Mononuclear cell (primary cell): ENCODE results near the gene MAJIN. TPM values are rescaled to one million over a fixed set of nuclear protein-coding genes. Genes with fewer than 3 reads are reported as not detected.

ENCODE experiments used
- total RNA-seq: library from RNA; depleted of rRNA; stranded (reverse); fragments of >200 nt; gene quantifications from one replicate; pipeline ENCODE4 v1.2.3, GENCODE V29; 2012

MAJIN gene
- total RNA-seq, 1 donor, result not detected

Other genes with a start within 250 kb of the MAJIN start
- 0.73 TPM for gene NRXN2, start 248.9 kb downstream of the MAJIN start, total RNA-seq
- gene RASGRP2, start 228.0 kb downstream of the MAJIN start, total RNA-seq, result 126 TPM
- gene PYGM, start 212.1 kb downstream of the MAJIN start, total RNA-seq, result 4.8 TPM
- gene SF1, start 193.6 kb downstream of the MAJIN start, total RNA-seq, result 773 TPM
- 41.6 TPM for gene MAP4K2, start 168.9 kb downstream of the MAJIN start, total RNA-seq
- gene MEN1, start 161.6 kb downstream of the MAJIN start, total RNA-seq, result 4.0 TPM
- gene CDC42BPG, start 127.5 kb downstream of the MAJIN start, total RNA-seq, result 1.7 TPM
- 183 TPM for gene EHD1, start 93.5 kb downstream of the MAJIN start, total RNA-seq
- gene ATG2A, start 54.9 kb downstream of the MAJIN start, total RNA-seq, result 80.2 TPM
- gene PPP2R5B, start 47.4 kb downstream of the MAJIN start, total RNA-seq, result 5.8 TPM
- gene GPHA2, start 36.2 kb downstream of the MAJIN start, total RNA-seq, result not detected
- not detected for gene BATF2, start 24.9 kb upstream of the MAJIN start, total RNA-seq
- gene ARL2, start 42.1 kb upstream of the MAJIN start, total RNA-seq, result 14.2 TPM
- 12.9 TPM for gene SNX15, start 55.3 kb upstream of the MAJIN start, total RNA-seq
- gene SAC3D1, start 69.1 kb upstream of the MAJIN start, total RNA-seq, result 0.52 TPM
- gene NAALADL1, start 86.4 kb upstream of the MAJIN start, total RNA-seq, result 6.6 TPM
- gene CDCA5, start 111.9 kb upstream of the MAJIN start, total RNA-seq, result not detected
- gene ZFPL1, start 112.1 kb upstream of the MAJIN start, total RNA-seq, result 17.6 TPM
- 397 TPM for gene VPS51, start 124.1 kb upstream of the MAJIN start, total RNA-seq
- gene TM7SF2, start 139.8 kb upstream of the MAJIN start, total RNA-seq, result 9.1 TPM
- gene ZNHIT2, start 145.6 kb upstream of the MAJIN start, total RNA-seq, result 5.7 TPM
- gene FAU, start 150.0 kb upstream of the MAJIN start, total RNA-seq, result 338 TPM
- gene MRPL49, start 150.2 kb upstream of the MAJIN start, total RNA-seq, result 40.7 TPM
- gene SYVN1, start 162.4 kb upstream of the MAJIN start, total RNA-seq, result 23.6 TPM
- gene SPDYC, start 198.1 kb upstream of the MAJIN start, total RNA-seq, result not detected
- 76.2 TPM for gene CAPN1, start 209.8 kb upstream of the MAJIN start, total RNA-seq